Measurements from ENCODE around the gene MIER3.

DNA sequence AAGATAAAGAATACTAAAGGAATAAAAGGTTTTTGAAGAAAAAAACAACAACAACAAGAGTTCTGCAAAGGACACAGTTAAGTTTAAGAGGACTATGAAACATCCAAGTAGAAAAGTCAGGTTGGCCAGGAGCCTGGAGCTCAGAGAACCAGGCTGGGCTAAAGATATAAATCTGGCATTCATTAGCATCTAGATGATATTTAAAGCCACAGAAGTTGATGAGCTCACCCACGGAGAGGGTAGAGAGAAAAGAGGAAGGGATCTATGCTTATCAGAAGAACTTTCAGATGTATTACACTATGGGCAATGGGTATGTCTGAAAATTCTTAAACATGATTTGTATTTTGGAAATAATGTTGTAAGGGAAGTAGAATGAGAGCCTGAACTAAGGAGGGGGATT lies 9.9 kb downstream of the MIER3 start:
- TF ChIP-seq, protein P1, sequence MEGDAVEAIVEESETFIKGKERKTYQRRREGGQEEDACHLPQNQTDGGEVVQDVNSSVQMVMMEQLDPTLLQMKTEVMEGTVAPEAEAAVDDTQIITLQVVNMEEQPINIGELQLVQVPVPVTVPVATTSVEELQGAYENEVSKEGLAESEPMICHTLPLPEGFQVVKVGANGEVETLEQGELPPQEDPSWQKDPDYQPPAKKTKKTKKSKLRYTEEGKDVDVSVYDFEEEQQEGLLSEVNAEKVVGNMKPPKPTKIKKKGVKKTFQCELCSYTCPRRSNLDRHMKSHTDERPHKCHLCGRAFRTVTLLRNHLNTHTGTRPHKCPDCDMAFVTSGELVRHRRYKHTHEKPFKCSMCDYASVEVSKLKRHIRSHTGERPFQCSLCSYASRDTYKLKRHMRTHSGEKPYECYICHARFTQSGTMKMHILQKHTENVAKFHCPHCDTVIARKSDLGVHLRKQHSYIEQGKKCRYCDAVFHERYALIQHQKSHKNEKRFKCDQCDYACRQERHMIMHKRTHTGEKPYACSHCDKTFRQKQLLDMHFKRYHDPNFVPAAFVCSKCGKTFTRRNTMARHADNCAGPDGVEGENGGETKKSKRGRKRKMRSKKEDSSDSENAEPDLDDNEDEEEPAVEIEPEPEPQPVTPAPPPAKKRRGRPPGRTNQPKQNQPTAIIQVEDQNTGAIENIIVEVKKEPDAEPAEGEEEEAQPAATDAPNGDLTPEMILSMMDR (IDR thresholded peaks at IDR 0.05), result no peak
- TF ChIP-seq EP300 (IDR thresholded peaks at IDR 0.05; ENCODE audit: low read depth), result no peak
- TF ChIP-seq POLR2A (IDR thresholded peaks at IDR 0.05), result no peak

Measured in transverse colon (tissue), 3 donors.